ENCODE results near the gene LIN28A.

- TF ChIP-seq EZH2 (IDR thresholded peaks at IDR 0.05; ENCODE audit: borderline replicate concordance, low read depth, low read length, poor library complexity, severe bottlenecking) (no peak), CTCF (conservative IDR thresholded peaks at IDR 0.05; ENCODE audit: low read depth, low read length) (no peak)
Measured at GRCh38 chr1:26403656-26404055, 7.0 kb upstream of the LIN28A start.
